RCC 7860 (cell line): ENCODE data around the gene SMARCAD1.
A peak's percentile ranks its signal among the peaks of the same experiment; 100 is the strongest.

Experiments
- DNase-seq: peaks from one replicate; pipeline ENCODE4 v3.0.0-alpha.2; 2015; ENCODE audit warnings: low spot score
- FAIRE-seq: peaks from 2 replicates; lab custom pipeline; 2012; peaks lifted over from hg19 to GRCh38; lab: Jason Lieb, UNC

The SMARCAD1 gene, protein sequence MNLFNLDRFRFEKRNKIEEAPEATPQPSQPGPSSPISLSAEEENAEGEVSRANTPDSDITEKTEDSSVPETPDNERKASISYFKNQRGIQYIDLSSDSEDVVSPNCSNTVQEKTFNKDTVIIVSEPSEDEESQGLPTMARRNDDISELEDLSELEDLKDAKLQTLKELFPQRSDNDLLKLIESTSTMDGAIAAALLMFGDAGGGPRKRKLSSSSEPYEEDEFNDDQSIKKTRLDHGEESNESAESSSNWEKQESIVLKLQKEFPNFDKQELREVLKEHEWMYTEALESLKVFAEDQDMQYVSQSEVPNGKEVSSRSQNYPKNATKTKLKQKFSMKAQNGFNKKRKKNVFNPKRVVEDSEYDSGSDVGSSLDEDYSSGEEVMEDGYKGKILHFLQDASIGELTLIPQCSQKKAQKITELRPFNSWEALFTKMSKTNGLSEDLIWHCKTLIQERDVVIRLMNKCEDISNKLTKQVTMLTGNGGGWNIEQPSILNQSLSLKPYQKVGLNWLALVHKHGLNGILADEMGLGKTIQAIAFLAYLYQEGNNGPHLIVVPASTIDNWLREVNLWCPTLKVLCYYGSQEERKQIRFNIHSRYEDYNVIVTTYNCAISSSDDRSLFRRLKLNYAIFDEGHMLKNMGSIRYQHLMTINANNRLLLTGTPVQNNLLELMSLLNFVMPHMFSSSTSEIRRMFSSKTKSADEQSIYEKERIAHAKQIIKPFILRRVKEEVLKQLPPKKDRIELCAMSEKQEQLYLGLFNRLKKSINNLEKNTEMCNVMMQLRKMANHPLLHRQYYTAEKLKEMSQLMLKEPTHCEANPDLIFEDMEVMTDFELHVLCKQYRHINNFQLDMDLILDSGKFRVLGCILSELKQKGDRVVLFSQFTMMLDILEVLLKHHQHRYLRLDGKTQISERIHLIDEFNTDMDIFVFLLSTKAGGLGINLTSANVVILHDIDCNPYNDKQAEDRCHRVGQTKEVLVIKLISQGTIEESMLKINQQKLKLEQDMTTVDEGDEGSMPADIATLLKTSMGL

DNA sequence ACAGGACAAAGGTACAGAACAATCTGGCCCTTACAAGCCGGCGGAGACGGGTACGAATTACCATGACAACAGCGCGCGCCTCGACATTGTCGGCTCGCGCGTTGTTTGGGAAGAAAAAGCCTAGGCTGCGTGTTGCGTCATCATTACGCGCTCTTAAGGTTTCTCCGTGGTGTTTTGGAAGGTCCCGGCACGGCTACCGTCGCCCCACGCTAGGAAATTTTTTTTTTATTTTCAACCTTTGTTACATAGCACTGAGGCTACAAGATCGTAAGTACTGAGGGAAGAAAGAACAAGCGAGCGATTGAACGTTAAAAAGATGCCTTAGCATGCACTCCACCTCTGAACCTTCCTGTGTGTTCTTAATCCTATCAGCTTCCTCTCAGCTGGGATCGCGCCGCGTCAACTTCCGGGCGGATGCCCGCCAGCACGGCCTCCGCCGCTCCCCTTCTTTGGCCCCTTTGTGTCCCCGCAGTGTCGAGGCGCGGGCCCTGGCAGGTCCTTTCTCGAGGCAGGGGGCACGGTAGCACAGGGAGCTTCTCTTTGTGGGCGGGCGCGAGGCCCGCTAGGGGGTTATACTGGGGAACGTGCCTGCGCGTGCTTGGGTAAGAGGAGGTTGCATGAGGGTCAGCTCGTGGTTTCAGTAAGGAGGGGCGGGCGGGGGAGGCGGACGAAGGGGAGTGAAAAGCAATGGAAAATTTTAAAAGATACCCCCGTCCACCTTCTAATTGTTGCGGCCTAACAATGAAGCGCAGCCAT lies at the start of gene SMARCAD1:
SMARCAD1 (plus strand) TSS at position 397 of the 756 bp plus-strand sequence. CDS start 530 bp downstream, outside the sequence.
- FAIRE-seq (peak; percentile 80), DNase-seq (peak; percentile 76)

DNA sequence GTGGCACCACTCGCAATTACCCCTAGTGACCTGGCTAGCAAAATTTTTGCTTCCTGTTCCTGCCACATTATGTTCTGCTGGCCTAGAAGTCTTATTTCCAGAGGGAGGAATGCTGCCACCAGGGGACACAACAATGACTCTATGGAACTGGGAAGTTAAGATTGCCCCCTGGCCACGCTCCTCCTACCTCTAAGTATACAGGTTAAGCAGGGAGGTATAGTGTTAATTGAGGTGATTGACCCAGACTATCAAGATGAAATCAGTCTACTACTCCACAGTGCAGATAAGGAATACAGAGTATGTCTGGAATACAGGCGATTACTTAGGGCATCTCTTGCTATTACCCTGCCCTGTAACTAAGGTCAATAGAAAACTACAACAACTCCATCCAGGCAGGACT lies 48.8 kb upstream of the SMARCAD1 start:
- FAIRE-seq (no peak), DNase-seq (no peak)

DNA sequence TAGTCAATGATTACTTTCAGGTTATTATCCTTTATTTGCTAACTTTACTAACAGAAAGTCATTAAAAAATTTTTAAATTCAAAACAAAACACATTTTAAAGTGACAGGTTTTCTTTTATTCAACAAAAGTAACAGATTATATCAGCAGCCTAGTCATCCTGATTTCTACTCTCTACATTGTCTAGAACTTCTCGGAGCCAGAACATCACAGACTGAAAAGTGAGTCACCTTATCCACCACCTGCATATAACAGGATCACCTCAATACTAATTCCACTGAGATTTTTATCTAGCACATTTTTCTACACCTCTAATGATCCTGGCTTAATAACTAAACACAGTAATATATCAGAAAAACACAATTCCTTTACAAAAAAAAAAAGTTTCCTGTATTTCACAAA lies 47.9 kb upstream of the SMARCAD1 start:
- DNase-seq (no peak), FAIRE-seq (no peak)

DNA sequence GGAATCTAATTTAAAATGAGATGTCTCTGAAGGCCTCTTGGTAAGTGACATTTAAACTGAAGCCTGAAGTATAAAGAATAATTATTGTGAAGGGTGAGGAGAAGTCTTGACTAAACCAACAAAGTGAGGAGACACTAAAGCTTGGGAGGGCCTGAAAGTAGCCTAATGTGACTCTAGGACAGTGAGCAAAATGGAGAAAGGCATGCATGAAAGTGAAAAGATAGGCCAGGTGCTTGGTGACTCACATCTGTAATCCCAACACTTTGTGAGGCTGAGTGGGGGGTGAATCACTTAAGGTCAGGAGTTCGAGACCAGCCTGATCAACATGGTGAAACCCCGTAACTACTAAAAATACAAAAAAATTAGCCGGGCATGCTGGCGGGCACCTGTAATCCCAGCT lies 46.9 kb upstream of the SMARCAD1 start:
- no peak for DNase-seq
- FAIRE-seq = no peak

DNA sequence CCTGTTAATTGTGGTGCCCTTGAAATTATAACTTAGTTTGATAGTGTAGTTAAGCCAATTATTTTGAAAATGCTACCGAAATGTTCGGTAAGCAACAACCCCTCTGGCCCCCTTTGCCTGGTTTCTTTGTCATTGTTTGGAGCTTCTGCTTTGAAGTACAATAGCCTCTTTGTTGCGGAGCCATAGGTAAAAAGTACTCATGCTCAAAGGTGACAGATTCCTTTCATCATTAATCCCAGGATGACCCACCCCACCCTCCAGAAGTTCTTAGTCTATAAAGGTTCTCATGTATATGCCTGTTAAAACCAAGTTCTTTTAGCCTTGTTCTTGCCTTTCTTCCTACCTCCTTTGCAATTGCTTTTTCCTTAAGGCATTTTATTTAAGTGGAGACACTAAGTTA lies 42.4 kb upstream of the SMARCAD1 start:
- DNase-seq (no peak), FAIRE-seq (no peak)

DNA sequence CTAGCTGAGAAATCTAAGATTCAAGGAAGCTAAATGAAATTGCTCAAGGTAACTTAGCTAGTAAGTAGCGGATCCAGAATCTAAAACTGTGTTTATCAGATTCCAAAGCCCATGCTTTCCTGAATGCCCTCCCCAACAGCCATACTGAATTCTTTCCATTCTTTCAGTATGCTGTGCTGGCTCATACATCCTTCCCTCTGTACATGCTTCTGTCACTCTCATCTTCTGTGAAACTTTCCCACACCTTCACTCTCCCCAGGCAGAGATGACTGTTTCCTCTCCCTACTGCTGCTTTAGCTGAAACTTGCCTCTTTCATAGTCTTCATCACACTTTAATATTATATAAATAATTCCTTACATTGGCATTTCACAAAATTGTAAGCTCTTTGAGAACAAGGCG lies 39.3 kb upstream of the SMARCAD1 start:
- DNase-seq = no peak
- no peak for FAIRE-seq

DNA sequence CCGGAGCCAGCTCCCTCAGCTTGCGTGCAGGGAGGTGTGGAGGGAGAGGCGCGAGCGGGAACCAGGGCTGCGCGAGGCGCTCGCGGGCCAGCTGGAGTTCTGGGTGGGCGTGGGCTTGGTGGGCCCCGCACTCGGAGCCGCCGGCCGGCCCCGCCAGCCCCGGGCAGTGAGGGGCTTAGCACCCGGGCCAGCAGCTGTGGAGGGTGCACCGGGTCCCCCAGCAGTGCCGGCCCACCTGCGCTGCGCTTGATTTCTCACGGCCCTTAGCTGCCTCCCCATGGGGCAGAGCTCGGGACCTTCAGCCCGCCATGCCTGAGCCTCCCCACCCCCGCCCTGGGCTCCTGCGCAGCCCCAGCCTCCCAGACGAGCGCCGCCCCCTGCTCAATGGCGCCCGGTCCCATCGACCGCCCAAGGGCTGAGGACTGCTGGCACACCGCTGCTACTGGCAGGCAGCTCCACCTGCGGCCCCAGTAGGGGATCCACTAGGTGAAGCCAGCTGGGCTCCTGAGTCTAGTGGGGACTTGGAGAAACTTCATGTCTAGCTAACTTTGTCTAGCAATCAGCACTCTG lies 37.8 kb upstream of the SMARCAD1 start:
- DNase-seq = no peak
- no peak for FAIRE-seq

DNA sequence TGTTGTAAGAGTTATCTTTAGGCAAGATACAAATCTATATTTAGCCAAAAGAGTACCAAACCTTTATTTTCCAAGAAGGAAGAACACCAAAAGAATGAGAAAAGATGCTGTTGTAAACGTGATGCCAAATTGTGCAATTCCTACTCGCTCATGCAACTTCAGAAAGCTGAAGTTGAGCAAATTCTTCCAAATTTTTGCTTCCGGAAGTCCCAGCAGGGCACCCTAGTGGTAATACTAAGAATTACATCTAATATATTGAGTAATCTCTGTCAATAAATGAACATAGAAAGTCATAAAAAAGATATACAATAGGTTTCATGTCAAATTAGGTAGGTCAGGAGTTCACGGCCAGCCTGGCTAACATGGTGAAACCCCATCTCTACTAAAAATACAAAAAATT lies 36.0 kb upstream of the SMARCAD1 start:
- FAIRE-seq (no peak), DNase-seq (no peak)

DNA sequence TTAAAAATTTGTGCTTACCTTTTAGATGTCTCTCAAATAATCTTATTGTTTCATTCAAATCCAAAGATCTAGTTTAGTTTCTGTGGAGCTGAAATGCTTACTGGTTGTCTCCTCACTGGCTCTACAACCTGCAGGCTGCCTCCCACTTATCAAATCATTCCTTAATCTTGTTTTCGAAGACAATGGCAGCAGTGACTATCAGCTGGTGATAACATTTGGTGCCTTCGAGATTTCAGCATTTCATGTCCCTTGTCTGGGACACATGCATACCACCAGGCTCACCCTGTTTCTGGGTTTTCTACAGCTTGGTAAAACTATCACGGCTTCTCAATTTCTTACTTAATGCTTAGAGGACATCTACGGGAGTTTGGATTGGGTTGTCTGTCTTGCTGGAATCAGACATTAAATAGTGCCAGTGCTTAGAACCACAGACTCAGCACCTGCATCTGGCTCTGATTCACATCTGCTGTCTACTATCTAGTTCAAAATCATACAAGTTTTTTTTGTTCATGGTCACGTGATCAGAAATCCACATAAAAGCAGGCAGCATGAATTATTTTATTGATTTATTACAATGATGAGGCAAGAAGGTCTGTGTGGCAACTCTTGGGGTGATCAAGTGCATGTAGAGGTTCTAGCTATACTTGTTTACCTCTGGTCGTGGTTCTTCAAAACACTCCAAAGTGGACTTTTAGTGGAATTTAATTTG lies 32.0 kb upstream of the SMARCAD1 start:
- FAIRE-seq (no peak), DNase-seq (no peak)

DNA sequence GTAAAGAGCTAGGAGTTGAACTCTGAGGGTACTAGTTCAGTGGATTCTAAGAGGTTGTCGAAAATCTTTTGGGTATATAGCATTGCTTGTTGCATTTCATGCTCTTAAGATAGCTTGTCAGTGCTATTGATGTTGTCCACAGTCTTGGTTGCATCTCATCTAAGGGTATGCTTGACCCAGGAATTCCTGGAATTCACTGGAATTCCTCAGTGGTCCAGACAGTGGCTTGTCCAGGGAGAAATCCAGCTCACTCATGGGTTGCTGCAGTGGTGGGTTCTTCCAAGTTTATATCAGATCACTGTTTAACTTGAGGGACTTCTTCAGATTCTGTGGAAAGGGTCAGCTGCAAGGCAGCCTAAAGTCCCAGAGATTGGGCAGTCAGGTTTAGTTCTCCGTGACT lies 29.8 kb upstream of the SMARCAD1 start:
- FAIRE-seq = no peak

DNA sequence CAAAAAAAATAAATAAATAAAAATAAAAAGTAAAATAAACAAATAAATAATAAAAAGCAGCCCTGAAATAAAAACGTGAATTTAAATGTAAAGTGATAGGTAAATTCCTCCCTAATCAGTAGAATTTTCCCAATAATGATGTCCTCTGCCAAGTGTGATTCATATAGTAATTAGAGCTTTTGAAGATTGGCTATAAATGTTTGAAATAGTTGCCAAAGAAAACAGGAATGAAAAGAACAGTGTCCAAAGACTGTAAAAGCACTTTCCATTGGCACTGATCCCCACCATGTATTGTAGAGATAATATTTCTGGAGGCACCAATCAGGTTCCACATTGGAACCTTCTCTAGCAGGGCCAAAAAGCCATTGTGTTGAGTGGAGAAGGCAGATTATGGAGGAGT lies 25.9 kb upstream of the SMARCAD1 start:
- DNase-seq = no peak
- FAIRE-seq = no peak

More for the DNA sequence above, 29.8 kb upstream of the SMARCAD1 start:
- no peak for DNase-seq

DNA sequence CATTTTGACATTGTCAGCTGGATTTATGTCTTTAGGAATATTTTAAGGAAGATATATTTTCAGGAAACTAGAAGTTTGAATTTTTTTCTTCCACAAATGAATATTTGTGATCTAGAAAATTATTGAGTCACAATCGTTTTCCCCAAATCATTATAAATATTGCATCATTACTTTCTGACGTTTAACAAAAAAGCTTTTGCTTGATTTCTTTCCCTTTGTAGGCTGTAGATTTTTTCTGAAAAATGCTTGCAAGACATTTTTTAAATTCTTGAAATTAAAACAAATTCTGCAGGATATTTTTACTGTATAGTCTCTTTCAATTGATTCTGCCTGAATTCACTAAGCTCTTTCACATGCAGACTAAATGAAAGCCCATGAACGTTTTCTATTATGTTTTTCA lies 4.9 kb upstream of the SMARCAD1 start:
- DNase-seq (no peak), FAIRE-seq (no peak)

DNA sequence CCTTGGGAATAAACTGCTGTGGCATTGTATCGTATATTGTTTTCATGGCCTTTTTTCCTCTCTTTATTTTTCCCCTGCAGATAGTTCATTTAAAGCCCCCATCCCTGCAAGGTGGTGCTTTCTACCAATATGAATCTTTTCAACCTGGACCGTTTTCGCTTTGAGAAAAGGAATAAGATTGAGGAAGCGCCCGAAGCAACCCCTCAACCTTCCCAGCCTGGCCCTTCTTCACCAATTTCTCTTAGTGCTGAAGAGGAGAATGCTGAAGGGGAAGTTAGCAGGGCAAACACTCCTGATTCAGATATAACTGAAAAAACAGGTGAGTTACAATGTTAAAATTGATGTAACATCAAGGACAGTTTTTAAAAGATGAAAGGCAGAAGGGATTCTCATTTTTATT lies 601 bp downstream of the SMARCAD1 start:
- FAIRE-seq (no peak), DNase-seq (no peak)

DNA sequence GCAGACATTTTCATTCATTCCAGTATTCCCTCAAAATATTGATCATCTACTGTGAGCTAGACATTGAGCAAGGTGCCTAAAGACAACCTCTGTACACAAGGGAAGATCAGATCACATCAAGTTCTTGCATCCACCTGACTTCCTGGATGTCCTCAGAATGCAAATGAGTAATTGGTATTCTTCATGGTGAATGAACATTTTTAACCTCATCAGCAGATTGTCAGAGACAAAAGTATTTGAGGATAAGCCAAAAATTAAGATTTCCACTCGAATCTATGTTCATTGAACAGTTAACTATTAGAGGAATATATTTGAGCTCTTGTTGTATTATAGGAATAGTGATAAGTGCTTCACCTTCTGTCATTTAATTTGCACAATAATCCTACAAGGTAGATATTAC lies 1.3 kb downstream of the SMARCAD1 start:
- DNase-seq = no peak
- no peak for FAIRE-seq

DNA sequence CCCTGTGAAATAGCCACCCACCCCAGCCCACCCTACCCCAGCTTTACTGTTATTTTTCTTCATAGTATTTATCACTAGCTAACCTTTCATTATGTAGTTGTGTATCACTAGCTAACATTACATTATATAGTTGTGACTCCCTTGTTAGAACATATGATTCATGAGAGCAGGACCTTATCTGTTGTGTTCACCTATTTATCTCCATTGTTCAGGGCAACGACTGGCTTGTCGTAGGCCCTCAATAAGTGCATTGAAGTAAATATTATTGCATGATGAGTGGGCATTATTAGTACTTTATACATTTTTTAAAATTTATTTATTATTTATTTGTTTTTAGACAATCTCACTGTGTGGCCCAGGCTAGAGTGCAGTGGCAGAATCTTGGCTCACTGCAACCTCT lies 4.2 kb downstream of the SMARCAD1 start:
- DNase-seq (no peak), FAIRE-seq (no peak)

DNA sequence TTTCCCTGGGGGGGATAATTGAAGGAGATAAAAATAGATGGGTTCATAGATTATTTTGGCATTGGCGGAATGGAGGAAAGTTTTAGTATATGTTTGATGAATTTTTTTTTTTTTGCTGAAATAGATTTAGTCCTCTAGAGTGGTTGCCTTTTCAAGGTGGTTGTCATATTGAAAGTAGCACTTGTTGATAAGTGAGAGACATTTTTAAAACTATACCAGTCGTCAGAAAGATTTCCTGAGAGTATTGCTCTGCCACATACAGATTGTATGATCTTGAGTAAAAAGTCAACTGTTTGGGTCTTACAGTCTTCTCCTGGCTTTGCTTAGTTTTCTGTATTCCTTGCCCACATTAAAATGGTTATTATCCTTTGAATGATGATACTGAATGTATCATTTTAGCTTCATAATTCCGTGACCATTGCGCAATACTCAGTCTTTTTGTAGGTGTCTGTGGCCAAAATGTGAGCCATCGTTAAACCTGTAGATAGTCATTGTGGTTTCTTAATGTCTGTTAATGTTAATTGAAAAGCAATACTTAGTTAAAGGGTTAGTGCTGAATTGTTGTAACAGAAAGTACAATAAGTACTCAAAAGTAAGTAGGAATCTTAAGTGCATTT lies 7.1 kb downstream of the SMARCAD1 start:
- FAIRE-seq = no peak

DNA sequence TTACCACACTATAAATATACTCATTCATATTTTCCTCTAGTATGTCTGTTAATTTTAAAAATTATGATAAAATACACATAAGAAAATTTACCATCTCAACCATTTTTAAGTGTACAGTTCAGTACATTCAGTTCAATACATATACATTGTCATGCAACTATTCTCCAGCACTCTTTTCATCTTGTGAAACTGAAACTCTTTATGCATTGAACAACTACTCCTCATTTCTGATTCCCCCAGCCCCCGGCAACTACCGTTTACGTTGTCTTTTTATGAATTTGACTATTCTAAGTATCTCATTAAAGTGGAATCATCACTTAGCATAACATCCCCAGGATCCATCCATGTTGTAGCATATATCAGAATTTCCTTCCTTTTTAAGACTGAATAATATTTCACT lies 8.7 kb downstream of the SMARCAD1 start:
- no peak for FAIRE-seq
- DNase-seq = no peak

More for the DNA sequence above, 7.1 kb downstream of the SMARCAD1 start:
- DNase-seq = no peak

DNA sequence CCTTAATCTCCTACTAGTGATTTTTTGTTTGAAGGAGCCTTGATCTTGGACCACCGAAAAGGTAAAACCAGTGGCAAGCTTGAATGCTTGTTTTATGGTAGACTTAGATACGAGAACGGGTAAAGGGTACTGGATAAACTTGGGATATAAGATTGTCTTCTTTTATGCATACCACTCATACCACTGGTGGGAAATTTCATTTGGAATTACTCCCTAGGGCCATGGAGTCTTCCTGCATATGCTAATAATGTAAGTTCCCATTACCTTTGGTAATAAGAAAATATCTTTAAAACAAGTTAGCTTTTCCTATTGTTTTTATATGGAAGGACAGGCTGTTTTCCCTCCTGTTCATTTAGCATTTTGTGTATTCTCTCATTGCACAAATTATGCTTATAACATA lies 11.7 kb downstream of the SMARCAD1 start:
- FAIRE-seq = no peak
- DNase-seq = no peak

DNA sequence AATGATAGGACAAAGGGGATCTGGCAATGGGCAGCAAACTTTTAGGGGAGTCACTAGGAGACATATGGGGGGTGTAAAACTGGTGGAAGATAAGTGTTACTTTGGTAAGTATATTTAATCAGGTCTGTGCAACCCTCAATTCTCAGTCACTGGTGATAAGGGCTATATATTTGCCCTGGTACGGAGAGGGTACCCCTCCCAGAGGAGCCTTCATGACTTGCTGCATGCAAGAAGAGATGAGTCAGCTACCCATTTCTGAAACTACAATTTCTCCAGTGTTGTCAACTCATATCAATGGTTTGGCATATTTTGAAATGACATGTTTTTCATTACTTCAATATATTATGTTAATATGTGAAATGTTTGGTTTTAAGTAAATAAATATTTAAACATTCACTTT lies 14.3 kb downstream of the SMARCAD1 start:
- FAIRE-seq = no peak

DNA sequence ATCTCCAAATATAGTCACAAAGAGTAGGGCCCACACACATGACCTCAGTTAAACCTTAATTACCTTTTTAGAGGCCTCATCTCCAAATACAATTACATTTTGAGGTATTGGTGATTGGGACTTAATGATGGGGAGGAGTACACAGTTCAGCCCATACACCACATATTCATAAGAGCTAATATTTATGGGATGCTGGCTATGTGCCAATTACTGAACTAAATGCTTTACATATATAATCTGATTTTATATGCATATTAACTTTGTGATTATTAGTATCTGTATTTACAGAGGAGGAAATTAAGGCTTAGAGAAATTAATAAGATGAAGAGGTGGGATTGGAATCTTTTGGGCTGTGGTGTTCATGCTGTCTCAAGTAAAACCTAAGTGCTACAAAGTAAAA lies 17.8 kb downstream of the SMARCAD1 start:
- DNase-seq (no peak), FAIRE-seq (no peak)

More for the DNA sequence above, 14.3 kb downstream of the SMARCAD1 start:
- no peak for DNase-seq
